HEK293 (cell line): Measurements from ENCODE around the gene MGAT4A.
"Not testable (repeated sequence)": the region's sequence is repeated elsewhere in the genome, so short reads cannot be mapped to it uniquely, and the experiment has no call there.

Source experiments
- CTCF ChIA-PET: fragments of 350-600 bp; formaldehyde crosslinking; extraction: SDS; loops from one replicate; lab custom pipeline; 2021; ENCODE audit warnings: antibody characterized with exemption; lab: Yijun Ruan, JAX
- POLR2A ChIA-PET: fragments of 300-600 bp; formaldehyde crosslinking; extraction: SDS; loops from one replicate; lab custom pipeline; 2020; ENCODE audit warnings: antibody characterized with exemption, inconsistent platforms; lab: Yijun Ruan, JAX
- H3K27ac ChIP-seq: fragments of 200-500 bp; sonication (Bioruptor generic); 2 replicates; pipeline ENCODE4 v1.5.1; 2014; ENCODE audit warnings: low read depth, low read length, control low read depth, inconsistent platforms; ENCODE audit errors: extremely low read depth
- H3K36me3 ChIP-seq, 2 experiments: fragments of 200-500 bp in 1 of 2; sonication (Bioruptor generic) in 1 of 2; 1 replicate in 1 of 2; 2 replicates in 1 of 2; pipeline ENCODE4 v1.5.1; 2014 to 2017; ENCODE audit warnings: inconsistent platforms in 2 of 2, low read length in 2 of 2; ENCODE audit not compliant: control insufficient read depth in 2 of 2, insufficient read depth in 1 of 2
- H3K4me1 ChIP-seq: fragments of 200-500 bp; sonication (Bioruptor generic); 2 replicates; pipeline ENCODE4 v1.5.1; 2014; ENCODE audit warnings: mild to moderate bottlenecking, low read length, inconsistent platforms; ENCODE audit not compliant: control insufficient read depth, insufficient read depth
- H3K4me3 ChIP-seq: 2 replicates; pipeline ENCODE4 v1.5.1; 2011; ENCODE audit warnings: low read depth, mild to moderate bottlenecking, control low read depth, low read length, moderate library complexity
- H3K9me3 ChIP-seq: fragments of 200-500 bp; sonication (Bioruptor generic); 2 replicates; pipeline ENCODE4 v1.5.1; 2014; ENCODE audit warnings: low read depth, low read length, inconsistent platforms; ENCODE audit not compliant: control insufficient read depth, insufficient read depth
- HOXC10 ChIP-seq: sonication (generic); formaldehyde crosslinking; IDR thresholded peaks from 2 replicates; pipeline ENCODE4 v1.8.1; 2023; ENCODE audit warnings: mild to moderate bottlenecking, missing genetic modification reagents
- KLF10 ChIP-seq: fragments of 450-650 bp; IDR thresholded peaks from 2 replicates; pipeline ENCODE4 v1.5.1; 2018; ENCODE audit warnings: missing biosample characterization, mild to moderate bottlenecking, missing genetic modification characterization
- ZBTB48 ChIP-seq: fragments of 450-650 bp; formaldehyde crosslinking; IDR thresholded peaks from 2 replicates; pipeline ENCODE4 v1.5.1; 2016; ENCODE audit warnings: missing biosample characterization, missing genetic modification characterization
- ZIC2 ChIP-seq: fragments of 450-650 bp; formaldehyde crosslinking; IDR thresholded peaks from 2 replicates; pipeline ENCODE4 v1.5.1; 2016; ENCODE audit warnings: missing biosample characterization, missing genetic modification characterization
- ZNF140 ChIP-seq: fragments of 450-650 bp; formaldehyde crosslinking; IDR thresholded peaks from 2 replicates; pipeline ENCODE4 v1.5.1; 2016; ENCODE audit warnings: missing biosample characterization, missing genetic modification characterization
- ZNF530 ChIP-seq: fragments of 450-650 bp; formaldehyde crosslinking; IDR thresholded peaks from 2 replicates; pipeline ENCODE4 v1.5.1; 2016; ENCODE audit warnings: low read depth, missing biosample characterization, missing genetic modification characterization
- ZNF610 ChIP-seq: fragments of 450-650 bp; formaldehyde crosslinking; IDR thresholded peaks from 2 replicates; pipeline ENCODE4 v1.5.1; 2016; ENCODE audit warnings: missing biosample characterization, missing genetic modification characterization, borderline replicate concordance
- ZNF629 ChIP-seq: fragments of 450-650 bp; formaldehyde crosslinking; IDR thresholded peaks from 2 replicates; pipeline ENCODE4 v1.5.1; 2017; ENCODE audit warnings: missing biosample characterization, missing genetic modification characterization
- ZNF670 ChIP-seq: fragments of 450-650 bp; formaldehyde crosslinking; IDR thresholded peaks from 2 replicates; pipeline ENCODE4 v1.5.1; 2016; ENCODE audit warnings: missing biosample characterization, missing genetic modification characterization, low read depth
- TF ChIP-seq, protein P1 (sequence below): fragments of 450-650 bp; formaldehyde crosslinking; IDR thresholded peaks from 2 replicates; pipeline ENCODE4 v1.5.1; 2016; ENCODE audit warnings: missing biosample characterization, missing genetic modification characterization
- TF ChIP-seq, protein P2 (sequence below): fragments of 450-650 bp; formaldehyde crosslinking; IDR thresholded peaks from 2 replicates; pipeline ENCODE4 v1.5.1; 2016; ENCODE audit warnings: missing biosample characterization, missing genetic modification characterization, borderline replicate concordance
- TF ChIP-seq, protein P3 (sequence below): fragments of 450-650 bp; formaldehyde crosslinking; IDR thresholded peaks from 2 replicates; pipeline ENCODE4 v1.5.1; 2017; ENCODE audit warnings: missing biosample characterization, missing genetic modification characterization

Gene MGAT4A

DNA sequence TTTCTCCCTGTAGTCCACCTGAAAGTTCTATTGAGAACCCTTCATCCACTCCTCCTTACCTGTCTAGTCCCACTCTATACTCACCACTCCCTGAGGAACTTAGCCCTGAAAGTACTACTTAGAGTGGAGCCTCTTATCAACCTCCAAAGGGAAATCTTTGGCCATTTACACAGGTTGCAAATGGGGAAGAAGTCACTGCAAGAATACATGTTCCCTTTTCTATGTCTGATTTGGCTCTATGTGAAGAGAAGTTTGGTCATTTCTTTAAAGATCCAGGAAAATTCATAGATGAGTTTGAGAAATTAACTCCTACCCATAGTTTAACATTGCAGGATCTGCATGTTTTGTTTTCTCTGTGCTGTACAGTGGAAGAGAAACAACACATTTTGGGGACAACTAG lies 22.9 kb upstream of the MGAT4A start:
- H3K9me3 ChIP-seq, result no peaks in the 10 kb centered on the region; the same call in 1 of the 2 replicates
- POLR2A ChIA-PET, result no interaction called here

GRCh38 chr2:98752711-98753110 lies 21.8 kb upstream of the MGAT4A start:
- POLR2A ChIA-PET, CTCF ChIA-PET, H3K9me3 ChIP-seq, H3K27ac ChIP-seq, H3K36me3 ChIP-seq, H3K4me1 ChIP-seq, H3K4me3 ChIP-seq: not testable (repeated sequence)

More for the DNA sequence above, 22.9 kb upstream of the MGAT4A start:
- no peak for TF ChIP-seq ZNF140 (tag by site-specific recombination)
- TF ChIP-seq, protein P1, sequence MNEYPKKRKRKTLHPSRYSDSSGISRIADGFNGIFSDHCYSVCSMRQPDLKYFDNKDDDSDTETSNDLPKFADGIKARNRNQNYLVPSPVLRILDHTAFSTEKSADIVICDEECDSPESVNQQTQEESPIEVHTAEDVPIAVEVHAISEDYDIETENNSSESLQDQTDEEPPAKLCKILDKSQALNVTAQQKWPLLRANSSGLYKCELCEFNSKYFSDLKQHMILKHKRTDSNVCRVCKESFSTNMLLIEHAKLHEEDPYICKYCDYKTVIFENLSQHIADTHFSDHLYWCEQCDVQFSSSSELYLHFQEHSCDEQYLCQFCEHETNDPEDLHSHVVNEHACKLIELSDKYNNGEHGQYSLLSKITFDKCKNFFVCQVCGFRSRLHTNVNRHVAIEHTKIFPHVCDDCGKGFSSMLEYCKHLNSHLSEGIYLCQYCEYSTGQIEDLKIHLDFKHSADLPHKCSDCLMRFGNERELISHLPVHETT, result no peak
- TF ChIP-seq, protein P2, sequence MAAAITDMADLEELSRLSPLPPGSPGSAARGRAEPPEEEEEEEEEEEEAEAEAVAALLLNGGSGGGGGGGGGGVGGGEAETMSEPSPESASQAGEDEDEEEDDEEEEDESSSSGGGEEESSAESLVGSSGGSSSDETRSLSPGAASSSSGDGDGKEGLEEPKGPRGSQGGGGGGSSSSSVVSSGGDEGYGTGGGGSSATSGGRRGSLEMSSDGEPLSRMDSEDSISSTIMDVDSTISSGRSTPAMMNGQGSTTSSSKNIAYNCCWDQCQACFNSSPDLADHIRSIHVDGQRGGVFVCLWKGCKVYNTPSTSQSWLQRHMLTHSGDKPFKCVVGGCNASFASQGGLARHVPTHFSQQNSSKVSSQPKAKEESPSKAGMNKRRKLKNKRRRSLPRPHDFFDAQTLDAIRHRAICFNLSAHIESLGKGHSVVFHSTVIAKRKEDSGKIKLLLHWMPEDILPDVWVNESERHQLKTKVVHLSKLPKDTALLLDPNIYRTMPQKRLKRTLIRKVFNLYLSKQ (tag by site-specific recombination), result no peak
- Histone ChIP-seq H3K36me3 (no peaks in the 10 kb centered on the region), H3K27ac (no peak overlapping the region), H3K4me3 (no peak overlapping the region), H3K4me1 (no peaks in the 10 kb centered on the region)
- CTCF ChIA-PET, result no interaction called here

DNA sequence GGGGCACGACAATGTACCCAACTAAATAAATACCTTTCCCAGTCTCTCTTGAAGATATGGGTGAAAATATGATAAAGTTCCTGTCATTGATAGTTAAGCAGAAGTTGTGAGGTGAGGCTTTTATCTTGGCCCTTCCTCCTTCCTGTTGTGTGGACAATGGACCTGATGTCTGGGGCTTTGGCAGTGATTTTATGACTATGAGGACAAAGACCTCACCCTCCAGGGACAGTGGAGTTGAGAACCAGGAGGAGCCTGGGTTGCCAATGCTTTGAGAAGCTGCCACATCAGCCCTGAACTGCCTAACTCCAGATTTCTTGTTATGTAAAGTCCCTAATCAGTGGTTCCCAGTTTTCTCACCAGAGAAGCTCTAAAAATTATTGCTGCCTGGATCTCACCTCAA lies 20.8 kb upstream of the MGAT4A start:
- Histone ChIP-seq H3K4me3 (no peak overlapping the region), H3K9me3 (no peaks in the 10 kb centered on the region; the same call in 1 of the 2 replicates), H3K27ac (no peak overlapping the region), H3K36me3 (no peaks in the 10 kb centered on the region), H3K4me1 (no peaks in the 10 kb centered on the region)
- CTCF ChIA-PET, result no interaction called here
- POLR2A ChIA-PET, result no interaction called here
- TF ChIP-seq ZNF670 (tag by site-specific recombination) (no peak), ZBTB48 (tag by site-specific recombination) (no peak), ZIC2 (tag by site-specific recombination) (no peak), ZNF610 (tag by site-specific recombination) (no peak), HOXC10 (CRISPR knock-in tag) (no peak), ZNF629 (tag by site-specific recombination) (no peak), ZNF530 (tag by site-specific recombination) (no peak), KLF10 (tag by site-specific recombination) (no peak)
- TF ChIP-seq, protein P1, result no peak
- TF ChIP-seq, protein P3, sequence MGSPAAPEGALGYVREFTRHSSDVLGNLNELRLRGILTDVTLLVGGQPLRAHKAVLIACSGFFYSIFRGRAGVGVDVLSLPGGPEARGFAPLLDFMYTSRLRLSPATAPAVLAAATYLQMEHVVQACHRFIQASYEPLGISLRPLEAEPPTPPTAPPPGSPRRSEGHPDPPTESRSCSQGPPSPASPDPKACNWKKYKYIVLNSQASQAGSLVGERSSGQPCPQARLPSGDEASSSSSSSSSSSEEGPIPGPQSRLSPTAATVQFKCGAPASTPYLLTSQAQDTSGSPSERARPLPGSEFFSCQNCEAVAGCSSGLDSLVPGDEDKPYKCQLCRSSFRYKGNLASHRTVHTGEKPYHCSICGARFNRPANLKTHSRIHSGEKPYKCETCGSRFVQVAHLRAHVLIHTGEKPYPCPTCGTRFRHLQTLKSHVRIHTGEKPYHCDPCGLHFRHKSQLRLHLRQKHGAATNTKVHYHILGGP (tag by site-specific recombination), result no peak
